ENCODE data around the gene ECEL1. TPM values are rescaled to one million over a fixed set of nuclear protein-coding genes. Genes with fewer than 3 reads are reported as not detected.

The ECEL1 gene
- total and polyA plus RNA-seq, 8 donors = 0.10 to 0.64 (median 0.39) TPM

Other genes with a start within 250 kb of the ECEL1 start
- 10 to 100 TPM in 1 of 2 donors, 1 to 10 TPM in 1; 3.1 to 14.1 TPM for gene ALPP, start 109.1 kb downstream of the ECEL1 start, total RNA-seq
- gene ALPP, start 109.1 kb downstream of the ECEL1 start, polyA plus RNA-seq (ENCODE audit: insufficient read length in 6 of 6) = under 1 TPM in 3 of 6 donors, not detected in 3; 0.07 to 0.18 (median 0.11) TPM
- gene ALPG, start 81.0 kb downstream of the ECEL1 start, total RNA-seq = under 1 TPM in 1 of 2 donors, not detected in 1; 0.16 TPM
- gene ALPG, start 81.0 kb downstream of the ECEL1 start, polyA plus RNA-seq (ENCODE audit: insufficient read length in 6 of 6) = under 1 TPM in 1 of 6 donors, not detected in 5; 0.08 TPM
- gene ALPI, start 31.7 kb downstream of the ECEL1 start, total RNA-seq = not detected
- gene ALPI, start 31.7 kb downstream of the ECEL1 start, polyA plus RNA-seq (ENCODE audit: insufficient read length in 6 of 6) = not detected
- not detected for gene PRSS56, start 32.6 kb upstream of the ECEL1 start, total RNA-seq
- gene PRSS56, start 32.6 kb upstream of the ECEL1 start, polyA plus RNA-seq (ENCODE audit: insufficient read length in 6 of 6) = not detected
- not detected for gene CHRND, start 38.3 kb upstream of the ECEL1 start, total RNA-seq
- gene CHRND, start 38.3 kb upstream of the ECEL1 start, polyA plus RNA-seq (ENCODE audit: insufficient read length in 6 of 6) = not detected
- not detected for gene CHRNG, start 51.9 kb upstream of the ECEL1 start, total RNA-seq
- gene CHRNG, start 51.9 kb upstream of the ECEL1 start, polyA plus RNA-seq (ENCODE audit: insufficient read length in 6 of 6) = under 1 TPM in 4 of 6 donors, not detected in 2; 0.07 to 0.35 (median 0.13) TPM
- 1 to 10 TPM; 3.7 to 3.8 TPM for gene TIGD1, start 62.7 kb upstream of the ECEL1 start, total RNA-seq
- 10 to 100 TPM in 5 of 6 donors, 1 to 10 TPM in 1; 9.6 to 12.4 (median 11.3) TPM for gene TIGD1, start 62.7 kb upstream of the ECEL1 start, polyA plus RNA-seq (ENCODE audit: insufficient read length in 6 of 6)
- 10 to 100 TPM; 67.4 to 71.1 TPM for gene EIF4E2, start 62.9 kb upstream of the ECEL1 start, total RNA-seq
- gene EIF4E2, start 62.9 kb upstream of the ECEL1 start, polyA plus RNA-seq (ENCODE audit: insufficient read length in 6 of 6) = 100 to 1,000 TPM in 3 of 6 donors, 10 to 100 TPM in 3; 91.3 to 108 (median 98.3) TPM
- 1 to 10 TPM; 3.8 to 5.5 TPM for gene EFHD1, start 145.8 kb upstream of the ECEL1 start, total RNA-seq
- gene EFHD1, start 145.8 kb upstream of the ECEL1 start, polyA plus RNA-seq (ENCODE audit: insufficient read length in 6 of 6) = 10 to 100 TPM in 1 of 6 donors, 1 to 10 TPM in 5; 3.5 to 13.6 (median 5.0) TPM
- 10 to 100 TPM; 56.2 to 76.6 TPM for gene GIGYF2, start 209.5 kb upstream of the ECEL1 start, total RNA-seq
- 10 to 100 TPM; 59.2 to 66.3 (median 62.4) TPM for gene GIGYF2, start 209.5 kb upstream of the ECEL1 start, polyA plus RNA-seq (ENCODE audit: insufficient read length in 6 of 6)

Data from left lung (tissue), 8 donors.